ENCODE results near the gene CENPH.

GRCh38 chr5:69248019-69248418 is 58.6 kb downstream of the CENPH start:
- TF ChIP-seq POLR2A (IDR thresholded peaks at IDR 0.05; ENCODE audit: low read length) (no peak), EP300 (IDR thresholded peaks at IDR 0.05) (no peak), CEBPB (IDR thresholded peaks at IDR 0.05) (no peak), MYC (IDR thresholded peaks at IDR 0.05; ENCODE audit: borderline replicate concordance, low read length) (no peak), JUN (IDR thresholded peaks at IDR 0.05) (no peak), REST (IDR thresholded peaks at IDR 0.05) (no peak), GATA3 (IDR thresholded peaks at IDR 0.05; ENCODE audit: borderline replicate concordance) (no peak), EHMT2 (IDR thresholded peaks at IDR 0.05; ENCODE audit: low read depth) (no peak), MAX (IDR thresholded peaks at IDR 0.05) (no peak)
- TF ChIP-seq, protein P1, sequence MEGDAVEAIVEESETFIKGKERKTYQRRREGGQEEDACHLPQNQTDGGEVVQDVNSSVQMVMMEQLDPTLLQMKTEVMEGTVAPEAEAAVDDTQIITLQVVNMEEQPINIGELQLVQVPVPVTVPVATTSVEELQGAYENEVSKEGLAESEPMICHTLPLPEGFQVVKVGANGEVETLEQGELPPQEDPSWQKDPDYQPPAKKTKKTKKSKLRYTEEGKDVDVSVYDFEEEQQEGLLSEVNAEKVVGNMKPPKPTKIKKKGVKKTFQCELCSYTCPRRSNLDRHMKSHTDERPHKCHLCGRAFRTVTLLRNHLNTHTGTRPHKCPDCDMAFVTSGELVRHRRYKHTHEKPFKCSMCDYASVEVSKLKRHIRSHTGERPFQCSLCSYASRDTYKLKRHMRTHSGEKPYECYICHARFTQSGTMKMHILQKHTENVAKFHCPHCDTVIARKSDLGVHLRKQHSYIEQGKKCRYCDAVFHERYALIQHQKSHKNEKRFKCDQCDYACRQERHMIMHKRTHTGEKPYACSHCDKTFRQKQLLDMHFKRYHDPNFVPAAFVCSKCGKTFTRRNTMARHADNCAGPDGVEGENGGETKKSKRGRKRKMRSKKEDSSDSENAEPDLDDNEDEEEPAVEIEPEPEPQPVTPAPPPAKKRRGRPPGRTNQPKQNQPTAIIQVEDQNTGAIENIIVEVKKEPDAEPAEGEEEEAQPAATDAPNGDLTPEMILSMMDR (IDR thresholded peaks at IDR 0.05): no peak
- TF ChIP-seq, protein P2, sequence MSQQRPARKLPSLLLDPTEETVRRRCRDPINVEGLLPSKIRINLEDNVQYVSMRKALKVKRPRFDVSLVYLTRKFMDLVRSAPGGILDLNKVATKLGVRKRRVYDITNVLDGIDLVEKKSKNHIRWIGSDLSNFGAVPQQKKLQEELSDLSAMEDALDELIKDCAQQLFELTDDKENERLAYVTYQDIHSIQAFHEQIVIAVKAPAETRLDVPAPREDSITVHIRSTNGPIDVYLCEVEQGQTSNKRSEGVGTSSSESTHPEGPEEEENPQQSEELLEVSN (IDR thresholded peaks at IDR 0.05; ENCODE audit: borderline replicate concordance, low read depth): no peak
